Stimulated activated CD4-positive, alpha-beta T cell treated with anti-CD3 and anti-CD28 coated beads, Interleukin-2, amount 100 ng/mL, for 48 hours (primary cell): ENCODE measurements around the gene AGXT.

Experiments
- DNase-seq, 2 donors: peaks; one replicate each; pipeline ENCODE4 v3.0.0-alpha.2; 2020

Gene AGXT

DNA sequence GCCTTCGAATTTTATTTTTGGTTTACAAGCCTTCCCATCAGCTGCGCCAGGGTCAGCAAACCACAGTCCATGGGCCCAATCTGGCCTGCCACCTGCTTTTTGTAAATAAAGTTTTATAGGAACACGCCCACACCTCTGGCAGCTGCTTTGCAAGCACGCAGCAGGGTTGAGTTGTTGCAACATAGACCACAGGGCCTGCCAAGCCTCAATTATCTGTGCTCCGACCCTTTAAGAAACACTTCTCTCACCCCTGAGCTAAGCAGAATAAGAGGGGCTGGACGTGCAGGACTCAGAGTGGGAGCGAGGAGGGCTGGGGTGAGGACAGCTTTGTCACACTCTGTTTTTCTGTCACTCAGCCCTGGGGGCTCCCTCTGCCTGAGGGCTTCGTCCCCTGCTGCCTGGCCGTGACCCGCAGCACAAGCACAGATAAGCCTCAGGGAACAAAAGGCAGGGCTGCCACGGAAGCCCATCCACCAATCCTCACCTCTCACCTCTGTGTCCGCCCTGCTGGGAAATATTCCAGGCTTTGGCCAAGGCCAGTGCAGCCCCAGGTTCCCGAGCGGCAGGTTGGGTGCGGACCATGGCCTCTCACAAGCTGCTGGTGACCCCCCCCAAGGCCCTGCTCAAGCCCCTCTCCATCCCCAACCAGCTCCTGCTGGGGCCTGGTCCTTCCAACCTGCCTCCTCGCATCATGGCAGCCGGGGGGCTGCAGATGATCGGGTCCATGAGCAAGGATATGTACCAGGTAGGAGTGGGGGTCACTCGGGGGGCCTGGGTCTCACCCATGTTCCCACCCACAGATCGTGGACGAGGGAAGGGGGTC, at the start of gene AGXT:
Gene AGXT (plus strand): TSS at position 539 of the 823 bp plus-strand sequence. CDS start 42 bp downstream, at position 581.
- no peak for DNase-seq

DNA sequence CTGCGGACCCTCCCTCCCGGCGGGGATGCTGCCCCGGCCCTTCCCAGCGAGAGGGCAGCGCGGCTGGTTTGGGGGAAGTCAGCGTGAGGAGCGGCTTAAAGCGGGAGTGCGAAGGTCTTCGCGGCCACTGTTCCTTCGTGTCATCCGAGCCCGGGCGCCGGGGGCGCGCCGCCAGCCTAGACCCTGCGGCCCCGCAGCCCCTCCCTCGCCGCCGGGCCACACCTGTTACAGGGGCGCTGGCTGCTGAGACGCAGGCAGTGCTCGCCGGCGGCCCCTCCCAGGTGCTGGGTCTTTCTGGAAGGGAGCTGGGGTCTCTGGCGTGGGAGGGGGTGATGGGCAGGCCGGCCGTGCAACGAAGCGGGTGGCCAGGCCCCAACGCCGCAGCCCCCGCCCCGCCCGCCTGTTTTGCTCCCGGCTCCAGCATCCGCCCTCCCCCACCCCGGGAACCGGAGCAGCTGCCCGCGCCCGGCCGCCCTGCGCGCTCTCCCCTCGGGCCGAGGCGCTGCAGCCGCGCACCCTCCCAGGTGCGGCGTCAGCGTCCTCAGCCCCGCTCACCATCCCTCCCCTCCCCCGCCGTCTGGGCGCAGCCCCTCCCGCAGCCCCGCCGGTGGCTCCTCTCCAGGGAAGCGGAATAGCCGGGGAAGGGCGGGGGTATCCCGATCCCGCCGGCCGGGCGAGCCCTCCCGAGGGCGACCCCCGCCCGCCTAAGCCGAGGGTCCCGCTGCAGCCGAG, 49.3 kb upstream of the AGXT start:
- DNase-seq: no peak

DNA sequence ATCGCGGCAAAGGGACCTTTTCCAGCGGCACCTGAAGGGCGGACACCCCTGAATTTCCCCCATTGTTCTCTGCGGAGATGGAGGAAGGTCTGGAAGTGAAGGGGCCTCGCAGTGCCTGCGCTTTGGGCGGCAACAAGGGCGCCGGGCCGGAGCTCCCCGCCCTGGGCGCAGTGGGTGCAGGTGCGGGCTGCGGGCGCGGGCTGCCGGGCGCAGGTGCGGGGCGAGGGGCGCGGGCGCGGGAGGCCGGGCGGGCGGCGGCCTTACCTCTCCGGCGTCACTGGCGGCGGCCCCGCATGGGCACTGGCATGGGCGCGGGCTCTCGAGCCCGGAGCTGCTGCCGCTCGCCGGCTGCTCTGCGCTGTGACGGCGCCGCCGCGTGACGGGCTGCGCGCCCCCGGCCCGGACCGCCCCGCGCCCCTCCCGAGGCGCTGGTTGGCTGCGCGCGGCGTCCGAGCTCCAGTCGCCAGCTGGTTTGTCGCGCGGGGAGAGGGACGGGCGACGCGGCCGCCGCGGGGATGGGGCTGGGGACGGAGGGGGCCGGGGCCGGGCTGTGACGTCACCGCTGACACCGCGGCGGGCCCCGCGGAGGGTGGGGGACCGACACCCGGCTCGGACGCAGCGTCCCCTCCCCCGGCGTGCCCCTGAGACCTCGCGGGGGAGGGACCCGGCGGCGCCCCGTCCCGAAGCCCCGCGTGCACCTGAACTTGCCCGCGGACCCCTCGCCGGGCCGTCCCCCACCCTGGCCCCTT, 48.6 kb upstream of the AGXT start, which contains the start of gene KIF1A:
Gene KIF1A (minus strand): TSS at position 362 of the 749 bp plus-strand sequence. CDS start 22,467 bp downstream, outside the sequence.
- no peak for DNase-seq

DNA sequence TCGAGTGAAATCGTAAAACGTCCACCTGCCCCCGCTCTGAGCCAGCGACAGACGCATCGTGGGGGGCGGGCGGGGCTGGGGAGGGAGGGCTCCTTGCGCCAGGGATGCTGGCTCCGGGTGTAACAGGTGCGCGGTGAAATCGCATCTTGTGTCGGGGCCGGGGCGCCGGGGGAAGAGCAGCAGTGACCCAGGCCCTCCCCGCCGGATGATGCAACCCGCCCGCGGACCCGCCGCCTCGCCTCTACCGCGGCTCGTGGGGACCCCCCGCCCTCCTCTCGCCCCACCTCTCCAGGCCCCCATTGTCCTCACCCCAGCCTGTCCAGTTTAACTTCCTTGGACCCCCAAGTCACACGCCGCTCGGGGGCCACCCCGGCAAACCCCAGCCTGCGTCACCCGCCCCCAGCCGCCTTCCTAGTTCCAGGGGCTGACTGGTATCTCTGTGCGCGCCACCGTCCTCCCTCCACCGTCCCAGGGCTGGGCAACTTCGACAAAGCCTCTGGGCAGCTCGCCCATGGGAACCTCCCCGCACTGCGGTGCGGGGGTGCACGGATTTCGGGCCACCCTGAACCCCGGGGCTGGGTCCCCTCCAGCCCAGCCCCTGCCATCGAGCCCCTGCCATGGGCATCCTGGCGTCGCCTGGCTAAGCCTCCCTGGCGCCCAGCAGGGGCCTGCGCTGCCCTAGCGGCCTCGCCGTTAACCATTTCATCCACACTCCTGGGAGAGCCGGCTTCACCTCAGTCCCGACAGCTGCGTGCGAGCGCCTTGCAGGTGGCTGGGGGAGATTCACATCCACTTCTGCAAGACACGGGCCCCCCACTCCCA, 47.8 kb upstream of the AGXT start:
- DNase-seq: peak in 1 of 2 donors; percentile 18

DNA sequence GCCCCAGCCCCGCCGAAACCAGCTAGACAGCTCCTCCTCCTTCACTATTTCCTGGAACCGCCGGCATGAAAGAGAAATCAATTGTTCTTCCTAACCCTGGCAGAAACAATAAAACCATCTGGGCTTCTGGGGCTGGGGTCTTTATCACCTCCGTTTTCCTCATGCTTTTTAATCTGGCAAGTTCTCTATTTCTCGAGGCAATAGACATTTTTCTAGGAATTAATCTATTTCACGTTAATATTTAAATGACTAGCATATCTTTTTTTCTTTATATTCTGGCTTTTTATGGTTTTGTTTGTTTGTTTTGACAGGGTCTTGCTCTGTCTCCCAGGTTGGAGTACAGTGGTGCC, 47.2 kb upstream of the AGXT start:
- DNase-seq: no peak

DNA sequence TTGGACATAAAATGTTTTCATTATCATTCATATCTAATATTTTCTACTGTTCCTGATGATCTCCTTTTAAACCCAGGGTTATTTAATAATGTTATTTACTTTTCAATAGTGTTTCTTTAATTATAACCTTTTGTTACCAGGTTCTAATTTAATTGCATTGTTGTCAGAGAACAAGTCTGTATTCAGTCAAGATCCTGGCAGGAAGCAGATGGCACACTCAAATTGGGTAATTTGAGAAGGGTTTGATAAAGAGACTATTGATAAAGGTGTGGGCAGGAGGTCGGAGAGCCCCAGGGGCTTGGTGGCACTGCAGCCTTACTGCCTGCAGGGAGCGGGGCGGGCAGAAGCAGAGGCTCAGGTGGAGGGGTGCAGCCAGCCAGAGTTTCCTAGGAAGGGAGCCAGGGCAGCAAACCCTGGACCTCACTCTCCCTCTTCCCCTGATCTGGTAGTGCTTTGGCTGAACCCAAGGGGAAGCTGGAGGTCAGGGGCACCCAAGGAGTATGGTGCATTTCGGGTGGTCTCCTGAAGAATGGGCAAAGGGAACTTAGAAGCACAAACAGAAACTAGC, 46.3 kb upstream of the AGXT start:
- no peak for DNase-seq

DNA sequence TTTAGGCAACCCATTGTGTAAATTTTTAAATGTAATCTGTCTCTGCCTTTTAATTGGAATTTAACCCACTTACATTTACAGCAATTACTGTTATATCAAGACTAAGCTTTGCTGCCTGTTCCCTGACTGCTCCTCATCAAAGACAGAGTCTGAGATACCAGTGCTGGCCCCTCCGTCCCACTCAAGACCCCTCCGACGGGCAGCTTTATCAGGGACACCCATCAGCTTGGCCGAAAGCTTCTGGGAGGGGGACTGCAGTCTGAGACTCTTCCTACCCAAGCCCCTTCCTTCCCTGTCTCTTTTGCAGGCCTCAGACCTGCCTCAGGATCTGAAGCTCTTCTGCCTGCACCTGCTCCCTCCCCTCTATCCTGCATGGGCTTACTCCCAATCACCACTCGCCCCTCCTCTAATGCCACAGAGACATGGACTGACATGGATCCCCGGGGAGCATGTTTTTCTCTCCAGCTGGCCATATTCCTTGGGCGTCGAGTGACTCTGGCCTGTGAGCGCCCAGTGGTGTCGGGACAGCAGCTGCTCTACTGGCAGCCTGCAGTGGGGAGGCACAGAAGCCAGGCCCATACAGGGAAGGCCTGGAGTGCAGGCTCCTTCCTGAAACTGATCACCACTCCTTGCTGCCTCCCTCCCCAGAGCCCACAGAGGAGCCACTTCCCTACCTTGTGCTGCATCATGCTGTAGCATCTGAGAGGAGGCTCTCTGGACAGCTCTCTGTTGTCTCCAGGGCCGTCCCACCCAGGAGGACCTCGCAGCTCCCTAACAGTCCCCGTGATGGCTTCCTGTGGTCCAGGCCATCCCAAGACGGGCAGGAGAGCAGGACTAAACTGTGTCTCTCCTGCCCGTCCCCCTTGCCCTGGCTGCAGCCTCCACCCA, 44.9 kb upstream of the AGXT start:
- no peak for DNase-seq

DNA sequence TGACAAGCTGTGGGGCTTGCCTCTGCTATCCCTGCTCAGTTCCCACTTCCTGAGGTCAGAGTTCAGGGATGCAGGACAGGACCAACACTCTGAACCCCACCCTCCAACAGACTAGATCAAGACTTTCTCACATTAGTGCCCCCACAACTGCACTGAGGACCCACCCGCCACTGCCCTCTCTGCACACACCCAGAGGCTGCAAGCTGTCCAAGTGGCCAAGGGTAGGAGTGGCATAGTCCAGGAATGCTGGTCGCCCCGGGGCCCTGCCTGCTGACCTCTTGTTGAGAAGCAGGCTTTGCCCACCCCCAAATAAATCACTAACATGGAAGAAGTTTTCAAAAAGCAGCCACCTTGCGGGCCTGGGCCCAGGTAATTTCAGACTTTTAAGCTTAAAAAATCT, 43.1 kb upstream of the AGXT start:
- DNase-seq: no peak

DNA sequence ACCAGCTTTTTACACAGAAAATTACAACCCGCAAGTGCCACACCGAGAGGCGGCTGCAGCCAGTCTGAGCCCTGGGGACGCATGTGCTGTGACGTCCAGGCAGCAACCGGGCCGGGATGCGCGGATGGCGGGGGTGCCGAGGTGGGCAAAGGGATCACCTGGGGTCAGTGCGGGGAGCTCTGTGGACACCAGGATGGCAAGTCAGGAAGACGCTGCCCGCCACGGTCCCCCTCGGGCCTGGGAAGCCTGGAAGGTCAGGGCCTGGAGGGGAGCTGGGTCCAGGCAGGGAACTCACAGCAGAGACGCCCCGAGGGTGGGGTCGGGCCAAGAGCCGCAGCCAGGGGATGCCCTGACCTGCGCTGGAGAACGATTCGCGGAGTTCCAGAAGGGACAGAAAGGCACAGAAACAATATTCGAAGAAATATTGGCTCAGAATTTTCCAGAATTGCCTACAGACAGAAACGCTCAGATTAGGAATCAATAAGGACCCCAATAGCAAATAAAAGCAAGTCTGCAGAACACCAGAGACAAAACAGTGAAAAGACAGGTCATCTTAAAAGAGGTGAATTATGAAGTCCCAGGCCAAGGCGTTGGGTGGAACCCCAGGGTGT, 36.9 kb upstream of the AGXT start:
- DNase-seq: no peak

DNA sequence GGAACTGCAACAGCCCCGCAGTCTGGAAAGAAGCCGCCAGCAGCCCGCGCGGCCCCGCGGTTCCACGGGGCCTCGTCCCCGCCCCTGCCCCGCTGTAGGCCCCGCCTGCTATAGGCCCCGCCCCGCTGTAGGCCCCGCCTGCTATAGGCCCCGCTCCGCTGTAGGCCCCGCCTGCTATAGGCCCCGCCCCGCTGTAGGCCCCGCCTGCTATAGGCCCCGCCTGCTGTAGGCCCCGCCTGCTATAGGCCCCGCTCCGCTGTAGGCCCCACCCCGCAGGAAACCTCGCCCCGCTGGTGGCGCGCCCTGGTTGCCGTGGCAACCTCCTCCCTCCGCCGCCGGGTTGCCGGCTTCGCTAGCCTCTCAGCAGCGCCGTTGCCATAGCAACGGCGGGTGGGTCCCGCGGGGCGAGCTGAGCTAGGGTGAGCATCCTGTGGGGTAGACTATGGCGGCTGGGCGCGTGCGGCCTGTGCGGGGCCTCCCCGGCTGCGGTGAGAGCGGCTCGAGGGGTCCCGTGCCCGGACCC, 36.4 kb upstream of the AGXT start:
- peak; percentile 94 to 95 for DNase-seq

DNA sequence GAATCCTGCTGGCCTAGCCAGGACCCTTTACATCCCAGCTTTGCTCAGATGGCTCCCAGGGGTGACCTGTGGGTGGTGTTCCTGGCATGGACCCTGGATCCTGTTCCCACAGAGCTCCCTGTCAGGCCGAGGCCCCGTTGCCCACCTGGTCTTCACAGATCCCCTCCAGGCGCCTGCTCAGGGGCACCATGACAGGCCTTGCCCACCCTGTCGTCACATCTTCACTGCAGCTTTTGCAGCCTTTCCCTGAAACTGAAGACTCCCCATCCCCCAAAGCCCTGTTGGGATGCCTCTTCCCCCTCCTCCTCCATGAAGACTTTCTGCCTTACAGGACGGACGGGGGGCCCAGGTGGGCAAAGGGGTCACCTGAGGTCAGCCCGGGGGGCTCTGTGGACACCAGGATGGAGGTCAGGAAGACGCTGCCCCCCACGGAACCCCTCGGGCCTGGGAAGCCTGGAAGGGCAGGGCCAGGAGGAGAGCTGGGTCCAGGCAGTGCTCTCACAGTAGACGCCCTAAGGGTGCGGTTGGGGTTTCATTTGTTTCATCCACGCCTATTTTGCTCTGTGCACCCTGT, 35.6 kb upstream of the AGXT start:
- no peak for DNase-seq

DNA sequence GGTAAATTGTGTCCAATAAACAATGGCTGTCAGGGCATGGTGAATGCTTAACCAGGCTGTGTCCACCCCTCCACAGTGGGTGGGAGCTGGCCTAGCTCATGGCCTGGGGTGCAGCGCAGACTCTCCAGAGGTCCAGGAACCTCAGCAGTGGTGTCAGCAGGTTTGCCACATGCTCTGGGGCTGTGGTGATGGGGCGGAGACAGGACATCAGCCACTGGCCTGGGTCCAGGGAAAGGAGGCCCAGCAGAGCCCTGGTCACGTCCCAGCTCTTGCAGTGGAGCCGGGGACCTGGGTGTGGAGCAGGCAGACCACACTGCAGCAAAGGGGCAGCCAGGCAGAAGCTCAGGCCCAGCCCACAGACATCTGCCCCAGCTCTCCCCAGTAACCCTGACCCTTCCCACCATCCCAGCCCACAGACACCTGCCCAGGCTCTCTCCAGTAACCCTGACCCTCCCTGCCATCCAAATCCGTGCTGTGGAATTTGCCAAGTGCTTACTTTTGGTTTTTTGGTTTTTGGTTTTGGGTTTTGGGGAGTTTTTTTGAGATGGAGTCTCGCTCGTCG, 34.8 kb upstream of the AGXT start:
- no peak for DNase-seq

DNA sequence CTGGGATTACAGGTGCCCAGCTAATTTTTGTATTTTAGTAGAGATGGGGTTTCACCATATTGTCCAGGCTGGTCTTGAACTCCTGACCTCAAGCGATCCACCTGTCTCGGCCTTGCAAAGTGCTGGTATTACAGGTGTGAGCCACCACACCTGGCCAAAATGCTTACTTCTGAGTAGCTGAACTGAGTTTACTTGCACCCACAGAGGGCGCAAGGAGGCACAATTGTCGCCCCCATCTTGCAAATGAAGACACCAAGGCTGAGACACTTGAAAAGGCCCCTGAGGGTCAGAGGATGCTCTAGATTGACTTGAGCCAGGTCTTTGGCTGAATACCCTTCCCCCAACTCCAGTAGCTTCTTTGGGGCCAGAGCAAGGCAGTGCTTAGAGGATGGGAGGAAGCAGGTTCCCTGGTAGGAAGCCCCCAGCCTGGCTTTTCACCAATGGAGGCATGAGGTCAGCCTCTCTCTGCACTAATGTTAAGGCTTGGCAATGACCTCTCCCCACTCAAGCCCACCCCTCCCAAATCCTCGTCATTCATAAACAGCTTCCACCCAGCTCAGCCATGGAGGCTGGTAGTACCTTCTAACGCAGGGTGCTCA, 34.1 kb upstream of the AGXT start:
- DNase-seq: no peak

DNA sequence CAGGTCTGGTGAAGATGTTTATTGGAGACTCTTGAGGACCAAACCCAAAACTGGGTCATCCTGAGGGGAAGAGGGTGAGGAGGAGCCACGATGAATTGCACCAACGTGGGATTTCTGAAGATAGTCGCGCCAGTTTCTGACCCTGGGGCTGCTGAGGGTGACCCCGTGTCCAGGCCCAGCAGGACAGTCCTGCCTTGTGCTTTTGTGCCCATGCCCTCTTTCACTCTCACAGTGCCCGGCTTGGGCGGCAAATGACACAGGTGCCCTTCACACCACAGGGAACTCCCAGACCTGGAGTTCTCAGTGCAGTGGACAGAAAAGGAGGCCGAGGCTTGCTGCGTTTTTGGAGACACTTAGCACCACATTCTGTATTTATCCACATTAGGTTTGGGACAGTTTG, 33.1 kb upstream of the AGXT start:
- DNase-seq: no peak

DNA sequence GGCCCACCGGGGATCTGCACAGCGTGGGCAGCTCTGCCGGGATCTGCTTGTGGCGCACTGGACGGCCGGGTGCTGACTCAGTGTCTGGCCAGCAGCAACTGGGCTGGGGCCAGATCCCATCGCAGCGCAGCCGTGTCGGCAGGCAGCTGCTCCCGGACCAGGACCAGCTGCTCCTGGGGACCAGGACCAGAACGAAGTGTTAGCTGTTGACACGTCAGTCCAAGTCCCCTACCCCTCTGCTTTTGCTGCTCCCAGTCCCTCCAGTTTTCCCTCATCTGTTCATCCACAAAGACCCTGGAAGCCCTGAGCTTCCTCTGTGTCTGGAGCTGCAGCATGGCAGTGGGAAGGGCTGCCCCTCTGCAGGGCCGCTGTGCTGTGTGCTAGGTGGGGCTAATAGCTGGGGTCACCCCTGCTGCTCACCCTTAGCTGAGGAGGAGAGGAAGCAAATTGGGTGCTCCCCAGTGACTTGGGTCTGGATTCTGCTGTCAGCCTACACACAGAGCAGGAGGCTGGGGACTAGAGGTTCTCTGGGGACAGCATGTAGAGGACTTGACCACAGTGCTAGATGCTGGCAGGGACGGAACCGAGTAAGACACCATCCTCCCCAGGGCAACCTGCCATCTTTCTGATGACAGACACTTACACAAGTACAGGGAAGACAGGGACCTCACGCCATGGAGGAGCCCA, 31.7 kb upstream of the AGXT start:
- DNase-seq: no peak

DNA sequence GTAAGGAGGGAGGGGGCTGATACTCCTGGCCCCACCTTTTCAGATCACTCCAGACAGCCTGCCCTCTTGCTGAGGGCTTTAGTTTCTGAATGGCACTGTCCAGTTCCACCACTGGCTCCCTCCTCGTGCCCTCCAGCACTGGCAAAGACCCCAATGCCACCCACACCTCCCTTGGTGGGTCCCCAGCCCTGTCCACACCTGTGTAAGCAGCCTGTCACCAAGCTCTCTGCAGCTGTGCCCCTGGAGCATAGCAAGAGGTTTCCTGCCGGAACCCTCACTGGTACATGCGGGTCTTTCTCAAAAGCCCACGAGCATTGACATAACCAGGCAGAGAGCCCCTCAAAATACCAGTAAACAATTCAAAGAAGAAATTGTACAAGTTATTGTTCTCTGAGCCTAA, 31.0 kb upstream of the AGXT start:
- DNase-seq: no peak

DNA sequence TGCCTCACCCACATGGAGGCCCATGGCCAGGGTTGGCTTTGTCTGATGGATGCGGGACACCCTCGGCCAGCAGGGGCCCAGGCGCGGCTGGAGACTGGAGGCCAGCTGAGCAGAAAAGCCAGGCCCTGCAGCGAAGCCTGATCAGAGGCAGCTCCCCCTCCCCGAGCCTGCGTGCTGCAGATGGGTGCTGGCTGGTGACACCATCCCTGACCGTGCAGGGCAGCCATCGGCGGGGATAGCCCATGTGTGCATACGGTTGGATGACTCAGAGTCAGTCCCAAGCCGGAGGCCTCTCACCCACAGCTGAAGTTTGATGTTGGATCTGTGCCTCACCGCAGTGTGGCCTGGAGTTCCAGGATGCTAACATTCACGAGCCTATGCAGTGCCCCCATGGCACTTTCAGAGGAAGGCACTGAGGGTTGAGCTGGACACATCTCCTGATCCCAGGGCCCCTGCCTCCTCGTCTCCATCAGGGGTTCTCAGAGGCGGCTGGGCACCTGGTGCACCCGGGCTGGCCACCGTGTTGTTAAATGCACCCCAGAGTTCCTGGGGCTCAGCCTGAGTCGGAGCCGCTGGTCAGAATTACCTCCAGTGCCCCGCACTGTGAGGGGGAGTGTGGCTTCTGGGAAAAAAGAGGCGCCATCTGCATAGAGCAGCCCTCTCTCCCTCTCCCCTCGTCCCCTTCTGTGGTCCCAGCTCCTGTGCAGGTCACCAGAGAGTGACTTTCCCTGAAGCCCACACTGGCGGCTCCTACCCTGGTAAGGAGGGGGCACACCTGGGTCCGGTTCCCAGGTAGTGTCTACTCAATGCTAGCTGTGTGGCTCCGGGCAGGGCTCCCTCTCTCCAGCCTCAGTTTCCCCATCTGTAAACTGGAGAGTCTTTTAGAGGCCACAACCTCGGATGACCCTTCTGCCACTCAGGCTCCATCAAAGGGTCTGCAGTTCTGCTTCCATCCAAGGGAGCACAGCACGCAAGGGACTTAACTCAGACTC, 29.2 kb upstream of the AGXT start:
- DNase-seq: no peak
